Lung (tissue), 12 donors: ENCODE measurements around the gene TRMT2A. TPM values are rescaled to one million over a fixed set of nuclear protein-coding genes. Genes with fewer than 3 reads are reported as not detected.
A peak's percentile ranks its signal among the peaks of the same experiment; 100 is the strongest.
"Not testable (repeated sequence)": the region's sequence is repeated elsewhere in the genome, so short reads cannot be mapped to it uniquely, and the experiment has no call there.

Experiments
- ATAC-seq: fragments of 200-7000 bp; cut with Tn5 transposase; one replicate; pipeline ENCODE4 v1.9.1; 2020; ENCODE audit warnings: moderate number of reproducible peaks; ENCODE audit not compliant: insufficient read depth, low FRiP score
- DNase-seq, 3 donors: peaks; one replicate each; pipeline ENCODE4 v3.0.0-alpha.2; 2013 to 2017
- H3K27ac ChIP-seq, 2 donors: one replicate each; pipeline ENCODE4 v1.5.1; 2013; ENCODE audit warnings: mild to moderate bottlenecking in 2 of 2, moderate library complexity in 2 of 2, control low read depth in 1 of 2, inconsistent platforms in 1 of 2, low read depth in 1 of 2, low read length in 1 of 2
- H3K27me3 ChIP-seq, 3 donors: one replicate each; pipeline ENCODE4 v1.5.1; 2013; ENCODE audit warnings: low read length in 2 of 3; ENCODE audit not compliant: control insufficient read depth in 3 of 3, insufficient read depth in 3 of 3
- H3K36me3 ChIP-seq, 4 donors: one replicate each; pipeline ENCODE4 v1.5.1; 2013; ENCODE audit warnings: low read length in 4 of 4, mild to moderate bottlenecking in 1 of 4, moderate library complexity in 1 of 4; ENCODE audit not compliant: control insufficient read depth in 4 of 4, insufficient read depth in 4 of 4
- H3K4me1 ChIP-seq, 5 donors: one replicate each; pipeline ENCODE4 v1.5.1; 2013; ENCODE audit warnings: low read length in 5 of 5, mild to moderate bottlenecking in 2 of 5, moderate library complexity in 1 of 5; ENCODE audit not compliant: control insufficient read depth in 5 of 5, insufficient read depth in 5 of 5
- H3K4me3 ChIP-seq: one replicate; pipeline ENCODE4 v1.5.1; 2013; ENCODE audit warnings: mild to moderate bottlenecking, control low read depth, moderate library complexity
- H3K9ac ChIP-seq, 2 donors: one replicate each; pipeline ENCODE4 v1.5.1; 2013; ENCODE audit warnings: low read length in 2 of 2, control low read depth in 1 of 2; ENCODE audit not compliant: insufficient read depth in 1 of 2
- H3K9me3 ChIP-seq, 4 donors: one replicate each; pipeline ENCODE4 v1.5.1; 2013; ENCODE audit warnings: low read length in 3 of 4, mild to moderate bottlenecking in 1 of 4, moderate library complexity in 1 of 4; ENCODE audit not compliant: control insufficient read depth in 4 of 4, insufficient read depth in 3 of 4
- WGBS, 2 donors: extraction: QIAGEN DNeasy Blood & Tissue Kit; methylation state at CpG; one replicate each; pipeline ENCODE4 v1.1.7; 2013; 5-methylcytosine and 5-hydroxymethylcytosine counted together
- polyA plus RNA-seq, 2 donors: library from polyadenylated mRNA; stranded (reverse); fragments of 200-250 nt; gene quantifications; one replicate each; pipeline ENCODE4 v1.2.1, GENCODE V29; 2013
- total RNA-seq, 2 donors: library from RNA; depleted of rRNA in 1 of 2; stranded (reverse); fragments of >200 nt in 1 of 2; gene quantifications; one replicate each; pipeline ENCODE4 v1.2.1, GENCODE V29; 2014 to 2021
- TF ChIP-seq, protein P1 (sequence below): IDR thresholded peaks from 2 replicates; pipeline ENCODE4 v1.5.1; 2012; ENCODE audit warnings: mild to moderate bottlenecking; ENCODE audit errors: control extremely low read depth, extremely low read depth
- donor health status: control.
- donor health status: control.
- donor health status: Bipolar disorder and iron deficiency.
- donor health status: healthy.
- donor health status: DM: yes; HTN: yes; CAD: no.

Gene TRMT2A
- total and polyA plus RNA-seq, 4 donors = 37.5 to 71.1 (median 55.4) TPM

- H3K27ac ChIP-seq = no peak overlapping the region
- ATAC-seq (no peak), DNase-seq (no peak)
- no peaks in the 10 kb centered on the region for H3K36me3 ChIP-seq
- H3K9me3 ChIP-seq = peaks cover 0 to 2% (median 0%) of the 10 kb centered on the region in 4 donors
- no peak overlapping the region for H3K4me3 ChIP-seq
- TF ChIP-seq, protein P1, sequence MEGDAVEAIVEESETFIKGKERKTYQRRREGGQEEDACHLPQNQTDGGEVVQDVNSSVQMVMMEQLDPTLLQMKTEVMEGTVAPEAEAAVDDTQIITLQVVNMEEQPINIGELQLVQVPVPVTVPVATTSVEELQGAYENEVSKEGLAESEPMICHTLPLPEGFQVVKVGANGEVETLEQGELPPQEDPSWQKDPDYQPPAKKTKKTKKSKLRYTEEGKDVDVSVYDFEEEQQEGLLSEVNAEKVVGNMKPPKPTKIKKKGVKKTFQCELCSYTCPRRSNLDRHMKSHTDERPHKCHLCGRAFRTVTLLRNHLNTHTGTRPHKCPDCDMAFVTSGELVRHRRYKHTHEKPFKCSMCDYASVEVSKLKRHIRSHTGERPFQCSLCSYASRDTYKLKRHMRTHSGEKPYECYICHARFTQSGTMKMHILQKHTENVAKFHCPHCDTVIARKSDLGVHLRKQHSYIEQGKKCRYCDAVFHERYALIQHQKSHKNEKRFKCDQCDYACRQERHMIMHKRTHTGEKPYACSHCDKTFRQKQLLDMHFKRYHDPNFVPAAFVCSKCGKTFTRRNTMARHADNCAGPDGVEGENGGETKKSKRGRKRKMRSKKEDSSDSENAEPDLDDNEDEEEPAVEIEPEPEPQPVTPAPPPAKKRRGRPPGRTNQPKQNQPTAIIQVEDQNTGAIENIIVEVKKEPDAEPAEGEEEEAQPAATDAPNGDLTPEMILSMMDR = no peak
- H3K27me3 ChIP-seq = no peaks in the 10 kb centered on the region
- H3K4me1 ChIP-seq = no peaks in the 10 kb centered on the region
- 92% methylated on average over 12 of the region's 12 CpGs for WGBS, 2 donors
- H3K9ac ChIP-seq = no peak overlapping the region
These were observed 48.4 kb upstream of the TRMT2A start for GRCh38 chr22:20165421-20165820.

GRCh38 chr22:20164863-20165262 is 47.8 kb upstream of the TRMT2A start:
- Histone ChIP-seq H3K27me3 (no peaks in the 10 kb centered on the region), H3K36me3 (no peaks in the 10 kb centered on the region), H3K9ac (no peak overlapping the region), H3K4me3 (no peak overlapping the region), H3K4me1 (no peaks in the 10 kb centered on the region), H3K9me3 (peaks cover 0 to 2% (median 0%) of the 10 kb centered on the region in 4 donors), H3K27ac (no peak overlapping the region)
- ATAC-seq (no peak), DNase-seq (peak in 1 of 3 donors; percentile 28)
- WGBS, 2 donors = 72 to 79% methylated on average over 11 of the region's 11 CpGs
- TF ChIP-seq, protein P1 = no peak

- Histone ChIP-seq H3K36me3 (no peaks in the 10 kb centered on the region), H3K27me3 (no peaks in the 10 kb centered on the region), H3K27ac (no peak overlapping the region), H3K4me1 (no peaks in the 10 kb centered on the region), H3K4me3 (no peak overlapping the region), H3K9ac (no peak overlapping the region), H3K9me3 (no peaks in the 10 kb centered on the region)
- TF ChIP-seq, protein P1 = no peak
- ATAC-seq (no peak), DNase-seq (no peak)
- 78 to 82% methylated on average over 8 to 10 of the region's 10 CpGs for WGBS, 2 donors
These were observed 43.0 kb upstream of the TRMT2A start for GRCh38 chr22:20160041-20160440.

GRCh38 chr22:20159531-20159930 is 42.5 kb upstream of the TRMT2A start:
- 68 to 78% methylated on average over 8 to 12 of the region's 14 CpGs for WGBS, 2 donors
- H3K27ac ChIP-seq, H3K9ac ChIP-seq, H3K36me3 ChIP-seq, ATAC-seq, H3K9me3 ChIP-seq, H3K4me3 ChIP-seq, H3K4me1 ChIP-seq, DNase-seq, H3K27me3 ChIP-seq: not testable (repeated sequence)
